Mesenchymal stem cell (in vitro differentiated cells and primary cell): ENCODE data around the gene TEDDM1. TPM values are rescaled to one million over a fixed set of nuclear protein-coding genes. Genes with fewer than 3 reads are reported as not detected.
"Not testable (repeated sequence)": the region's sequence is repeated elsewhere in the genome, so short reads cannot be mapped to it uniquely, and the experiment has no call there.

Source experiments
- DNase-seq: peaks from one replicate; pipeline ENCODE4 v3.0.0-alpha.2; 2013
- H2AFZ ChIP-seq: one replicate; pipeline ENCODE4 v1.6.1; 2013; ENCODE audit warnings: low read depth, mild to moderate bottlenecking, control low read depth, inconsistent platforms, low read length, moderate library complexity
- H2AK5ac ChIP-seq: 2 replicates; pipeline ENCODE4 v1.6.1; 2013; ENCODE audit warnings: low read length, moderate library complexity, mild to moderate bottlenecking, inconsistent platforms; ENCODE audit not compliant: severe bottlenecking
- H2BK120ac ChIP-seq: one replicate; pipeline ENCODE4 v1.6.1; 2013; ENCODE audit warnings: low read depth, mild to moderate bottlenecking, inconsistent platforms, low read length, moderate library complexity
- H2BK12ac ChIP-seq, 2 experiments: one replicate each; pipeline ENCODE4 v1.6.1; 2013; ENCODE audit warnings: inconsistent platforms in 2 of 2, low read length in 2 of 2, mild to moderate bottlenecking in 2 of 2, moderate library complexity in 2 of 2, control low read depth in 1 of 2
- H2BK15ac ChIP-seq: one replicate; pipeline ENCODE4 v1.6.1; 2013; ENCODE audit warnings: mild to moderate bottlenecking, low read depth, inconsistent platforms; ENCODE audit not compliant: poor library complexity, severe bottlenecking
- H2BK5ac ChIP-seq: 2 replicates; pipeline ENCODE4 v1.6.1; 2013; ENCODE audit warnings: low read depth, mild to moderate bottlenecking, low read length, control low read depth, inconsistent platforms; ENCODE audit not compliant: poor library complexity, severe bottlenecking
- H3K14ac ChIP-seq, 2 experiments: one replicate each; pipeline ENCODE4 v1.6.1; 2013; ENCODE audit warnings: inconsistent platforms in 2 of 2, low read length in 2 of 2, control low read depth in 1 of 2, mild to moderate bottlenecking in 1 of 2, moderate library complexity in 1 of 2
- H3K18ac ChIP-seq, 2 experiments: one replicate each; pipeline ENCODE4 v1.6.1; 2013; ENCODE audit warnings: inconsistent platforms in 2 of 2, low read length in 2 of 2, control low read depth in 1 of 2, low read depth in 1 of 2, mild to moderate bottlenecking in 1 of 2
- H3K23ac ChIP-seq, 2 experiments: one replicate each; pipeline ENCODE4 v1.6.1; 2013; ENCODE audit warnings: inconsistent platforms in 2 of 2, low read length in 2 of 2, mild to moderate bottlenecking in 2 of 2, moderate library complexity in 2 of 2, control low read depth in 1 of 2
- H3K27ac ChIP-seq: 2 replicates; pipeline ENCODE4 v1.5.1; 2013; ENCODE audit warnings: mild to moderate bottlenecking, moderate library complexity, low read length, control low read depth, inconsistent platforms; ENCODE audit not compliant: poor library complexity, severe bottlenecking
- H3K27me3 ChIP-seq, 2 experiments: 2 replicates each; pipeline versions ENCODE4 v1.6.1 to v1.7.0; 2013; ENCODE audit warnings: low read length in 2 of 2, mild to moderate bottlenecking in 2 of 2, moderate library complexity in 2 of 2, control low read depth in 1 of 2, inconsistent platforms in 1 of 2; ENCODE audit not compliant: control insufficient read depth in 1 of 2, insufficient read depth in 1 of 2
- H3K36me3 ChIP-seq, 2 experiments: 2 replicates each; pipeline versions ENCODE4 v1.6.1 to v1.7.0; 2013; ENCODE audit warnings: low read length in 2 of 2, control low read depth in 1 of 2, inconsistent platforms in 1 of 2, low read depth in 1 of 2, mild to moderate bottlenecking in 1 of 2; ENCODE audit not compliant: insufficient read depth in 2 of 2, control insufficient read depth in 1 of 2
- H3K4ac ChIP-seq, 2 experiments: one replicate each; pipeline ENCODE4 v1.6.1; 2013; ENCODE audit warnings: inconsistent platforms in 2 of 2, low read length in 2 of 2, mild to moderate bottlenecking in 2 of 2, moderate library complexity in 2 of 2, control low read depth in 1 of 2, low read depth in 1 of 2
- H3K4me1 ChIP-seq: 2 replicates; pipeline ENCODE4 v1.6.1; 2013; ENCODE audit warnings: low read depth, low read length, control low read depth; ENCODE audit not compliant: control insufficient read depth, insufficient read depth
- H3K4me2 ChIP-seq: 2 replicates; pipeline ENCODE4 v1.6.1; 2013; ENCODE audit warnings: low read length, mild to moderate bottlenecking, inconsistent platforms; ENCODE audit not compliant: poor library complexity, severe bottlenecking
- H3K4me3 ChIP-seq, 2 experiments: 2 replicates each; pipeline versions ENCODE4 v1.5.1 to v1.7.0; 2013; ENCODE audit warnings: low read length in 2 of 2, mild to moderate bottlenecking in 2 of 2, control low read depth in 1 of 2, low read depth in 1 of 2; ENCODE audit not compliant: insufficient read depth in 1 of 2
- H3K79me1 ChIP-seq: replicated peaks from 2 replicates; pipeline ENCODE4 v1.6.1; 2013; ENCODE audit warnings: mild to moderate bottlenecking, control low read depth, low read length, inconsistent platforms; ENCODE audit not compliant: poor library complexity, severe bottlenecking
- H3K9ac ChIP-seq: 2 replicates; pipeline ENCODE4 v1.7.0; 2013; ENCODE audit warnings: mild to moderate bottlenecking, low read length, moderate library complexity
- H3K9me3 ChIP-seq: 2 replicates; pipeline ENCODE4 v1.7.0; 2013; ENCODE audit warnings: mild to moderate bottlenecking, low read length; ENCODE audit not compliant: control insufficient read depth
- H4K8ac ChIP-seq: one replicate; pipeline ENCODE4 v1.6.1; 2013; ENCODE audit warnings: inconsistent platforms, mild to moderate bottlenecking, low read length, moderate library complexity
- H4K91ac ChIP-seq: one replicate; pipeline ENCODE4 v1.6.1; 2013; ENCODE audit warnings: mild to moderate bottlenecking, low read length, inconsistent platforms
- WGBS: methylation state at CpG from one replicate; pipeline ENCODE4 v1.1.7; 2013; ENCODE audit warnings: mixed read lengths; 5-methylcytosine and 5-hydroxymethylcytosine counted together
- polyA plus RNA-seq, 2 experiments: library from polyadenylated mRNA; stranded (reverse); fragments of 200-250 nt; gene quantifications; one replicate each; pipeline ENCODE4 v1.2.3, GENCODE V29; 2013

TEDDM1 gene, protein sequence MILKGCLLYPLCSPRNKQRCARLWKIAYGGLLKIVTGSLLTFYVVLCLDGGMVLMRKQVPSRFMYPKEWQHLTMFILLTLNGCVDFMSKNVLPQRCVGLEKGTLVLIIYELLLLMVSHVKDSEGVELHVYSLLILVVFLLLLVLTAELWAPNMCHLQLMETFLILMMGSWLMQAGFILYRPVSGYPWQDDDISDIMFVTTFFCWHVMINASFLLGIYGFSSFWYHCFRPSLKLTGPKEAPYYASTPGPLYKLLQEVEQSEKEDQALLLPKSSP
- not detected for polyA plus RNA-seq (2013, experiment 1 of 2)
- polyA plus RNA-seq (2013, experiment 2 of 2): not detected

DNA sequence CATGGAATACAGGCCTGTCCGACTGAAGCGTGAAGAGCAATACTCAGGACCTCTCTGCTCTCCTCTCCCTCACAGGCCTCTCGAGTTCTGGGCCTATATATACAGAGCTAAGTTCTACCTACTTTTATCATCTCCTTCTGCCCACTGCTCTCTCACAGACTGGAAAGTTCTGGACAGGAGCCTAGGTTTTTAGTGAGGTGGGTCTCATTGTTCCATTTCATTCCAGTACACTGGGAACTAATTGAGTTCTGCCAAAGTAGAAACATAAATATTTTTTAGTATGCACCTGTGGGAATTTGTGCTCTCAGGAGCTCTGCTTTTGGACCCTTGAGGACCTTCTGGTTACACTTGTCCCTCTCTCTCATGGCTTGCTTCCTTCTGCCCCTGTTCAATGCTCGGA is at the start of gene TEDDM1:
Gene TEDDM1 (minus strand): TSS at position 101 of the 400 bp plus-strand sequence. CDS start 182 bp downstream, outside the sequence.
- Histone ChIP-seq H3K4me2 (no peak within 1 kb of the TSS), H3K27ac (no peak within 1 kb of the TSS), H3K23ac (no peak within 1 kb of the TSS), H3K9ac (no peak within 1 kb of the TSS), H2AFZ (no peak within 1 kb of the TSS), H2BK120ac (no peak within 1 kb of the TSS), H2BK12ac (no peak within 1 kb of the TSS), H3K4me1 (no peaks in the 10 kb centered on the region), H3K27me3 (no peaks in the 10 kb centered on the region), H3K79me1 (no peaks in the 10 kb centered on the region), H2AK5ac (no peak within 1 kb of the TSS), H4K8ac (no peak within 1 kb of the TSS), H4K91ac (no peak within 1 kb of the TSS), H3K36me3 (no peaks in the 10 kb centered on the region), H3K4ac (no peak within 1 kb of the TSS), H3K4me3 (no peak within 1 kb of the TSS), H3K14ac (no peak within 1 kb of the TSS), H3K9me3 (no peaks in the 10 kb centered on the region), H2BK5ac (no peak within 1 kb of the TSS), H3K18ac (no peak within 1 kb of the TSS), H2BK15ac (no peak within 1 kb of the TSS)
- no peak for DNase-seq
- WGBS: 95% methylated on average over 3 of the region's 4 CpGs

DNA sequence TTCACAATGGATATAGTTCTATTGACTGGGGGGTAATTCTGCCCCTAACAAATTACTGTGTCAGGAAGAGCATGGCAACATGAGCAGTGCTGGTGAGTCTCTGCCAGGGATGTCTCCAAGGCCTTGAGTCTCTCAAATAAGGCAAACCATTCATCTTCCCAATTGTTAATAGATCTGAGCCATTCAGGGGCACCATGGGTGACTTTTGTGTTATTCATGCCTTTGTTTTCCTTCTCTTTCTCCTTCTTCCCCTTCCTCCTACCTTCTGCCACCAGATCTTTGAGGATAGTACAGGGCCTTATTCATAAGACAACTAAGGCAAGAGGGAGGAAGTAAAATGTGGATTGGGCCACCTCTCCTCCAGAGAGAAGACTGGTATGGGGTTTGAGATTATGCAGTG is 49.6 kb upstream of the TEDDM1 start, which contains the start of gene RGSL1:
Gene RGSL1 (plus strand): TSS at position 60 of the 400 bp plus-strand sequence. CDS start 20 bp downstream, at position 80.
- no peak within 1 kb of the TSS for H3K14ac ChIP-seq
- H3K79me1 ChIP-seq: no peaks in the 10 kb centered on the region
- H3K9ac ChIP-seq: no peak within 1 kb of the TSS
- H3K18ac ChIP-seq: no peak within 1 kb of the TSS
- no peak within 1 kb of the TSS for H2AFZ ChIP-seq
- no peak within 1 kb of the TSS for H2BK120ac ChIP-seq
- H2BK15ac ChIP-seq: no peak within 1 kb of the TSS
- no peak within 1 kb of the TSS for H4K8ac ChIP-seq
- H3K27ac ChIP-seq: no peak within 1 kb of the TSS
- H3K27me3 ChIP-seq: peaks cover 0 to 8% of the 10 kb centered on the region in 2 experiments
- H3K9me3 ChIP-seq: no peaks in the 10 kb centered on the region
- H3K23ac ChIP-seq: no peak within 1 kb of the TSS
- H3K4ac ChIP-seq: no peak within 1 kb of the TSS
- no peak within 1 kb of the TSS for H2BK12ac ChIP-seq
- no peak within 1 kb of the TSS for H2BK5ac ChIP-seq
- H2AK5ac ChIP-seq: no peak within 1 kb of the TSS
- no peaks in the 10 kb centered on the region for H3K4me1 ChIP-seq
- no peaks in the 10 kb centered on the region for H3K36me3 ChIP-seq
- H4K91ac ChIP-seq: no peak within 1 kb of the TSS
- H3K4me2 ChIP-seq: no peak within 1 kb of the TSS
- no peak for DNase-seq
- H3K4me3 ChIP-seq: no peak within 1 kb of the TSS

- H3K36me3 ChIP-seq: no peaks in the 10 kb centered on the region
- H2AFZ ChIP-seq: no peak overlapping the region
- no peak overlapping the region for H3K4me3 ChIP-seq
- no peaks in the 10 kb centered on the region for H3K4me1 ChIP-seq
- H2AK5ac ChIP-seq: no peak overlapping the region
- H2BK15ac ChIP-seq: no peak overlapping the region
- WGBS: 91% methylated on average over 1 of the region's 1 CpG
- no peak overlapping the region for H3K4me2 ChIP-seq
- no peaks in the 10 kb centered on the region for H3K79me1 ChIP-seq
- no peak overlapping the region for H2BK12ac ChIP-seq
- H2BK120ac ChIP-seq: no peak overlapping the region
- H3K18ac ChIP-seq: no peak overlapping the region
- H4K8ac ChIP-seq: no peak overlapping the region
- no peak overlapping the region for H3K9ac ChIP-seq
- H4K91ac ChIP-seq: no peak overlapping the region
- DNase-seq: no peak
- H2BK5ac ChIP-seq: no peak overlapping the region
- H3K14ac ChIP-seq: no peak overlapping the region
- H3K27me3 ChIP-seq: peaks cover 0 to 5% of the 10 kb centered on the region in 2 experiments
- H3K23ac ChIP-seq: no peak overlapping the region
- no peaks in the 10 kb centered on the region for H3K9me3 ChIP-seq
- H3K27ac ChIP-seq: no peak overlapping the region
- H3K4ac ChIP-seq: no peak overlapping the region
Measured at GRCh38 chr1:182447660-182448059, 47.2 kb upstream of the TEDDM1 start.

DNA sequence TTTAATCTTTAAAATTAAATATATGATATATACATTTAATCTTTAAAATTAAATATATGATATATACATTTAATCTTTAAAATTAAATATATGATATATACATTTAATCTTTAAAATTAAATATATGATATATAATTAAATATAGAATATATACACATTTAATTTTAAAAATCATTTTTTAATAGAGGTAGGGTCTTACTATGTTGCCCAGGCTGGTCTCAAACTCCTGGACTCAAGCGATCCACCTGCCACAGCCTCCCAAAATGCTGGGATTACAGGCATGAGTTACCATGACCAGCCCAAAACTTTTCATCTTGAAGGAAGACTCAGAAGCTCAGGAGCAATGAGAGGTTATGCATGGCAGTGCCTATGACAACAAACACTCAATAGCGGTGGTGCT is 46.7 kb upstream of the TEDDM1 start:
- not testable (repeated sequence) for H2BK120ac ChIP-seq, H3K27ac ChIP-seq, H3K14ac ChIP-seq, H3K4me1 ChIP-seq, H3K4me3 ChIP-seq, H3K4ac ChIP-seq, H2BK5ac ChIP-seq, H2BK12ac ChIP-seq, H3K23ac ChIP-seq, H2AK5ac ChIP-seq, H2BK15ac ChIP-seq, H3K27me3 ChIP-seq, H3K79me1 ChIP-seq, H3K9me3 ChIP-seq, DNase-seq, H2AFZ ChIP-seq, H3K4me2 ChIP-seq, H4K91ac ChIP-seq, H3K18ac ChIP-seq, H3K9ac ChIP-seq, H4K8ac ChIP-seq, H3K36me3 ChIP-seq
- 94% methylated on average over 2 of the region's 2 CpGs for WGBS
